IPS DF 4.7 (cell line): Measurements from ENCODE around the gene ALDH3B2.
"Not testable (repeated sequence)": the region's sequence is repeated elsewhere in the genome, so short reads cannot be mapped to it uniquely, and the experiment has no call there.

ENCODE experiments used
- DNase-seq: peaks from one replicate; pipeline ENCODE4 v3.0.0-alpha.2; 2013; ENCODE audit warnings: low spot score; ENCODE audit errors: extremely low read depth

The ALDH3B2 gene

DNA sequence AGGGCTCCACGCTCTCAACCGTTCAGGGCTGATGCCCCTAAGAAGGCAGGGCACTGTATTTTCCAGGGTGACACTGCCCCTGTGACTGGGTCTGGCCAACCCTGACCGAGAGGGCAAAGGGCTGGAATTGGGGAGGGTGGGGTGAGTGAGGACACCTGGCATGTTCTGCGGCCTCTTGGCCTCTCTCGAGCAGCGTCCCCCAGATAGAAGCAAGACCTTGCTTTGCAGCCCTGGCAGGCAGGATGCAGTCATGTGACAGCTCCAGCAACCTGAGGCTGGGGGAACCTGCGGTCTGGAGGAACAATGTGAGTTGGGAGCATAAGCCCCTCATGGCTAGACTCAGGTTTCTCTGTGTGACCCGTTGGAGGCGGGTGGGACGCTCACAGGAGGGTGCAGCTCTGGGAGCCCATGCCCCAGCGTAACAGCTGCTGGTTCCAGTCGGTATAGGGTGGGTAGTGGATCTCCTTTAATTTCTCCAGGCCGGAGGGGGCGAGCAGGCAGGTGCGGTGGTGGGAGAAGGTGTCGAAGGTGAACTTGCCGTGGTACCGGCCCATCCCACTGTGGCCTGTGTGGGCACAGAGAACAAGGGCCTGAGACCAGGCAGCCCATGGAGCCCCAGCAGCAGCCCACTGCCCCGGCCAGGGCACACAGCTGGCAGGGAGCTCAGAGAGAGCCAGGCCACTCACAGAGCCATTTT, 11.4 kb downstream of the ALDH3B2 start:
- DNase-seq, result no peak

DNA sequence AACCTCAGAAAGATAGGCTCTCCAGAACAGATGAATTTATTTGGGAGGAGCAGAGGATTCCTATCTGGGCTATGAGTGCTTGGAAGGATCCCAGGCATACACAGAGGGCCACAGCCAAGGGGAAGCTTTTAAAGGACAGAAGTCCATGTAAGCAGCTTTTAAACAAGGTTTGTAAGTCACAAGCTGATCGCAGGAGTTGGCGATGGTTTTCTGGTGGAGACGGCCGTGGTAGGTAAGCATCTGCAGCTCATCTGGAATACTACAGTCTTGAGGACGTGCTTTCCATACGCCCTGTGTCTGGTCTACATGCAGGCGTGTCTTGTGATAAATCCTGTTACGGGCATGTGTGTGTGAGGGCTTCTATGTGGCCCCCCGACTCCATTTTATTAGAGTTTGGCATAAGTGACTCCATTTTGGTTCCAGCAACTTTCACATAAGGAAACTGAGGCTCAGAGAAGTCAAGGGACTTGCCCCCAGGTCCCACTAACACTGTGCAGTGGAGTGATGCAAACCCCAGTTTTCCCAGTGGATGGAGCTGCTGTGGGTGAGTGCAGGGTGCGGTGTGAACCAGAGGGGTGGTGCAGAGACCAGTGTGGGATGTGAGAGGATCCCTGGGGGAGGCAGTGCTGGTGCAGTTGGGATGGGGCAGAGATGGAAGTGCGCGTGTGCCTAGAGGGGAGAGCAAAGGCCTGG, 12.1 kb downstream of the ALDH3B2 start:
- no peak for DNase-seq

DNA sequence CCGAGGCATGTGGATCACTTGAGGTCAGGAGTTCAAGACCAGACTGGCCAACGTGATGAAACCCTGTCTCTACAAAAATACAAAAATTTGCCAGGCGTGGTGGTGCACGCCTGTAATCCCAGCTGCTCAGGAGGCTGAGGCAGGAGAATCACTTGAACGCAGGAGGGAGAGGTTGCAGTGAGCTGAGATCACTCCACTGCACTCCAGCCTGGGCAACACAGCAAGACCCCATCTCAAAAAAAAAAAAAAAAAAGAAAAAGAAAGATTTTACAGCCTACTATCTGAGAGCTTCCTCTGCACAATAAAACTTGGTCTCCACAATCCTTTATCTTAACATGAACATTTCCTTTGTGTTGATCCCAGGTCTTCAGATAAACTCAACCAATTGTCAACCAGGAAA, 13.7 kb downstream of the ALDH3B2 start:
- DNase-seq, result not testable (repeated sequence)

DNA sequence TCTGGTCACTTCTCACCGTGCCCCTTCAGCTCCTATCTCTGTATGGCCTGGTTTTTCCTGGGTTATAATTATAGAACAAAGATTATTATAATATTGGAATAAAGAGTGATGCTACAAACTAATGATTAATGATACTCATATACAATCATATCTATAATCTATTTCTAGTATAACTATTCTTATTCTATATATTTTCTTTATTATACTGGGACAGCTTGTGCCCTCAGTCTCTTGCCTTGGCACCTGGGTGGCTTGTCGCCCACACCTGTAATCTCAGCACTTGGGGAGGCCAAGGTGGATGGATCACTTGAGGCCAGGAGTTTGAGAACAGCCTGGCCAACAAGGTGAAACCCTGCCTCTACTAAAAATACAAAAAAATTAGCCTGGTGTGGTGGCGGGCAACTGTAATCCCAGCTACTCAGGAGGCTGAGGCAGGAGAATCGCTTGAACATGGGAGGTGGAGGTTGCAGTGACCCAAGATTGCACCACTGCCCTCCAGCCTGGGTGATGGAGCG, 14.7 kb downstream of the ALDH3B2 start:
- not testable (repeated sequence) for DNase-seq

DNA sequence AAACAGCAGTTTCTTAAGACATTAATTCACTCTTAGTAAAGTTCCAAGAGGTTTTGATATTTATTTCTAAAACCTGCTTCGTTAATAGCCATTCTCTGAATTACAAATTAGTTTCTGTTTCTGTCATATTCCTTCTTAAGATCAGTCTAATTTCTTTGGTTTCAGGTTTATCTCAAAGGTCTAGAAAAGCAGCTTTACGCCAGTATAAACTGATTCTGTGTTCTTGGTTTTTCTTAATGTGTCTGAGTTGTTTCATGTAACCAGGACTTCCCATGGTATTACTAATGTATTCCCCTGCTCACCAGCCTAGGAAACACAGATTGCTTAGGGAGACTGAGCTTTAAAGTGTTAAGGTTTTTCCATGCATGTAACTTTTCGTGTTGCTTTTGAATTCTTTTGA, 17.1 kb downstream of the ALDH3B2 start:
- no peak for DNase-seq

DNA sequence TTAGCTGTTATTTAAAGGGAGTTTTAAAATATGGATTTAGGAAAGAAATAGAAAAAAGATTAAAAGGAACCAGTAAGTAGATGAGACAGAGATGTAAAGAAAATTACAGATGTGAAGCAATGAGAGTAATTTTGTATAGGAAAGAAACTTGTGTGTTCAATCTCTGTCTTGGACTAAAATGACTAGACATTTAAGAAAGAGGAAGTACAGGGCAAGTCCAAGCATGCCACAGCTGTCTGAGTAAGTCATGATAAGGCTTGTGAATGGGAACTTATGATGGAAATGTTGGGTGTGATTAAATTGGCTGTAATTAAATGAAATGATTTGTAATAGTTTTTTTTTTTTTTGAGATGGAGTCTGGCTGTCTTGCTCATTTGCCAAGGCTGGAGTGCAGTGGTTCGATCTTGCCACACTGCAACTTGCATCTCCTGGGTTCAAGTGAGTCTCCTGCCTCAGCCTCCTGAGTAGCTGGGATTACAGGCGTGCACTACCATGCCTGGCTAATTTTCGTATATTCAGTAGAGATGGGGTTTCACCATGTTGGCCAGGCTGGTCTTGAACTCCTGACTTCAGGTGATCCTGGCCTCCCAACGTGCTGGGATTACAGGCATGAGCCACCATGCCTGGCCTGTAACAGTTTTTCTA, 18.0 kb downstream of the ALDH3B2 start:
- DNase-seq, result no peak

DNA sequence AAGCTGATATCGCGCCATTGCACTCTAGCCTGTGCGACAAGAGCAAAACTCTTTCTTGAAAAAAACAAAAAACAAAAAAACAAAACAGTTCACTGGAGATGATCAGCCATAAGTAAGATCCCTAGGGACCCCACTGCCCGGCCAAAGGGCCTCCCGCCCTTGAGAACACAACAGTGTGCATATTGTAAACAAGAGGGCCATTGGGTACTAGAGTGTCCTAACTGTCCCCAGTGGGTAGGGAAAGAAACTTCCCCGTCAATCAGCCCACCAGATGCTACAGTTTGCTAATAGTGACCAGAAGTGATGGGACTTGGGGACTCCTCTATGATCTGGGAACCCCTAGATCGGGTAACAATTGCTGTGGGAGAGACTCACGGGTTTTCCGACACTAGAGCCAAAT, 20.2 kb downstream of the ALDH3B2 start:
- DNase-seq, result no peak

DNA sequence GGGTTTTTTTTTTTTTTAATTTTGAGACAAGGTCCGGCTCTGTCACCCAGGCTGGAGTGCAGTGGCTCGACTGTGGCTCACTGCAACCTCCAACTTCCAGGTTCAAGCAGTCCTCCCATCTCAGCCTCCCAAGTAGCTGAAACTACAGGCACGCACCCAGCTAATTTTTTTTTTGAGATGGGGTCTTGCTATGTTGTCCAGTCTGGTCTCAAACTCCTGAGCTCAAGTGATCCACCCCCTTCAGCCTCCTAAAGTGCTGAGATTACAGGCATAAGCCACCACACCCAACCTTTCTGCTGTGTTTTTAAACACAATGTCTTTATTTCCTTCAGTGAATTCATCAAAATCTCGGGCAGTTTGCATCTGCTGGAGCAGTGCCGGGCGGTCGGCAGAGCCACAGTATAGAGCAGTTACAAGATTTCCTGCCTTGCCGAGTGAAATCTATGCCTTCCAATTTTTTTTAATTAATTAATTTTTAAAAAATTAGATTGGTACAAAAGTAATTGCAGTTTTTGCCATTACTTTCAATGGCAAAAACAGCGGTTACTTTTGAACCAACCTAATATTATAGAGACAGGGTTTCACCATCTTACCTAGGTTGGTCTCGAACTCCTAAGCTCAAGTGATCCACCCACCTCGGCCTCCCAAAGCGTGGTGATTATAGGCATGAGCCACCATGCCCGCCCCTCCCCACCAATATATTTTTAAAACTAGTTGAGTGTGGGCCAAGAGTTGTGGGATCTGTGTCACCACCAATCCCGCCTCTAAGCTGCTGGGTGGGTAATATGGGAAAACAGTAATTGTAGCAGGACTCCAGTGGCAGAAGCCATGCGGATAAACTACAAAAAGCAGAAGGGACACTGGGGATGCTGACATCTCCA, 21.2 kb downstream of the ALDH3B2 start:
- no peak for DNase-seq

DNA sequence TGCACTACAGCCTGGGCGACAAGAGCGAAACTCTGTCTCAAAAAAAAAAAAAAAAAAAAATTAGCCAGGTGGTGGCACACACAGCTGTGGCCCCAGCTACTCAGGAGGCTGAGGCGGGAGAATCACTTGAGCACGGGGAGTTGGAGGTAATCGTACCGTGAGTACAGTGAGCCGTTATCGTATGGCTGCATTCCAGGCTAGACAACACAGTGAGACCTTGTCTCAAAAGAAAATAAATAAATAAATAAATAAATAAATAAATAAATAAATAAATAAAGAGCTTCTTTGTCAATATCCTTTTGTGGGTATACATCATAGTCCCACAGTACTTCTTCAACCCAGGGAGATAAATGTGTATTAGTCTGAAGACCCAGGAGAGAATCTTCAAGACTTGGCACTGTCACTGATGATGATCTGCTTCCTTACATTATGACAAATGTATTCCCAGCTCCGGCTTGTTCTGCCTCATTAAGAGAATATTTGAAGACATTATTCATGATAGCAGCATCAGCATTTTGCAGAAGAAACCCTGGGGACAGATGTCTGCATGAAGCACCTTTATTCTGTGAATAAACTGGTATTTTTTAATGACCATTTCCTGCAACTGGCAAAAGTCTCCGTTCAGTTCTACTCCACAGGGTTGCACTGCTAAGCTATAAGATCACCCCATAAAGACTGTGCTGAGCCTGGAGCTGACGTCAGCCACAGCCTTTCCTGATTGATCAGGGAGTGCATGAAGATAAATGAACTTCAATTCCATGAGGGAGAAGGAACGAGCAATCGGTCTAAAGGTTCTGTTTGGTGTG, 22.2 kb downstream of the ALDH3B2 start:
- DNase-seq, result no peak

DNA sequence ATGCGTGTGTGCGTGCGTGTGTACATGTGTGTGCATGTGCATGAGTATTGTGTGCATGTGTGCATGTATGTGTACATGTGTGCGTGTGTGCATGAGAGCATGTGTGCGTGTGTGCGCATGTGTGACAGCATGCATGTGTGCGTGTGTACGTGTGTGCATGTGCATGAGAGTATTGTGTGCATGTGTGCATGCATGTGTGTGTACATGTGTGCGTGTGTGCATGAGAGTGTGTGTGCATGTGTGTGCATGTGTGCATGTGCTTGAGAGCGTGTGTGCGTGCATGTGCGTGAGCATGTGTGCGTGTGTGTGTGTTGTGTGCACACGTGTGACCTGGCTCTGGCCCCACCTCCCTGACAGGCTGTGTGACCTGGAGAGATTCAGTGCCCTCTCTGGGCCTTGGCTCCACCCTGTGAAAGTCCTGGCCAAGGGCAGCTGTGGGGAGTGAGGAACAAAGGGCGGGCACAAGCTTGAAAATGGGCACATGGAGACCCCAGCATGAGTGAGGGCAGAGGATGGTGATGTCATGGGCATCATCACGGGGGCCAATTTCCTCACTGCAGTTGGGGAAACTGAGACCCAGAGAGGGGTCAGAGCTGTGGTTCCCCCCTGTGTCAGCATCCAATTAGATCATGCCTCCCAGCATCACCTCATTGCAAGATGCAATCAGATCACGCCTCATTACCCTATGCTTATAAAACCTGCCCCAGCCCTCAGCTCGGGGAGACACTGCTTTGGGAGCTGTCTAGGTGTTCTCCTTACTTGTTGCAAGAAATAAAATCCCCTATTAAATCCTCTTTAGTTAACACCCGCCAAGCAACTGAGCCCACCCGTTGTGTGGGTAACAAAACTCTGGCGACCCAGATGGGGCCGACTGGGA, 24.6 kb downstream of the ALDH3B2 start:
- no peak for DNase-seq

DNA sequence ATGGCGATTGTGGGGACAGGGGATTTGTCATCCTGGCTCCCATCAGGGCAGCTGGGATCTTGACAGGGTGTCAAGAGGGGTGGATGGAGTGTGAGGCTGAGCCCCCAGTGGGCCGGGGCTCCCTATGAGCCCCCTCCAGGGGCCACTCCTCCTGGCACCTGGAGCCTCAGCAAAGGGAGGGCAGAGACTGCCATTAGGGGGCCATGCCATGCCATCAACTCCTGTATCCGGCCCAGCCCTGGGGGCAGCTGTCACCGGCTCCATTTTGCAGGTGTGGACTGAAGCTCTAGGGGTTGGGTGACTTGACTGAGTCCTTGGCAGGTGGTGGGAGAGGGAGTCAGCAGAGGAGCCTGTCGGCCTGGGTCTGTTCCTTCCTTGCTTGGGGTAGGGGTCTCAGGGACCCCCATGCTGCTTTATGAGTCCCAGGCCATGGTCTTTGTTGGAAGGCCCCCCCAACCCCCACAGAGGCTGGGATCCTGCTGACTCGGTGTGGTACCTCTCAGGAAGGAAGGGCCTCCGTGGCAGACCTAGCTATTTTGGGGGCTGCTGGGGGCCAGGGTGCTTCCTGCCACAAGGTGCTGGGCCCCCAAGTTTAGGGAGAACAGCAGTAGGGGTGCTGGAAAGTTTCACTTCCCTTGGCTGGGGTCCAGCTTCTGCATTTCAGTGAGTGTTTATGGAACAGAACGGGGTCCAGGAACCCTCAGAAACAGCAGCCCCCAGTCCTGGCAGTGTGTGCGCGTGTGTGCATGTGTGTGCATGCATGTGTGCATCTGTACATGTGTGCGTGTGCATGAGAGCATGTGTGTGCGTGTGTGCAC, 25.4 kb downstream of the ALDH3B2 start:
- no peak for DNase-seq

DNA sequence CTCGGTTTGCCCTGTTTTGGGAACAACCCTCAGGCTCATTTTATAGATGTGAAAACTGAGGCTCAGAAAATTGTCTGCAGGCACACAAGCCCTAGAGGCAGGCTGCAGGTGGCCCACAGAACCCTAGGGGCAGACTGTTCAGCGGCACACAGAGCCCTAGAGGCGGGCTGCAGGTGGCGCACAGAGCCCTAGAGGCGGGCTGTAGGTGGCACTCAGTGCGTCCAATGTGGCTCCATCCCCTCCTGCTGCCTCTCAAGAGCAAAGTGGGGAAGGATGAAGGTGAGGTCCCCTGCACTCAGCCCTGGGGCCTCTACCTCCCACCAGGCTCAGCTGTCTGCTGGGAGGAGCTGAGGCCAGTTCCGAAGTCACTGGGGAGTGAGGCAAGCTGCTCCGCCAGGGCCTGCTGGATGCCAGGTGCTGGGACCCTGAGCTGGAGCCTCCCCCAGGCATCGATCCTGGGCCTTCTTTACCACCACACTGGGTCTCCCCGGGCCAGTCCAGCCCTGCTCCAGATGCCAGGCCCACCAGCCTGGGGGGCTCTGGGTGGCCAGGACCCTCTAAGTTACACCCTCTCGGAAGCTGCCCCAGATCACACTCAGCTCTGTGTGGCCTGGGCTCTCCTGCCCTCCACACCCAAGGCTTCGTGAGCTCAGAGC, 26.2 kb downstream of the ALDH3B2 start:
- no peak for DNase-seq

DNA sequence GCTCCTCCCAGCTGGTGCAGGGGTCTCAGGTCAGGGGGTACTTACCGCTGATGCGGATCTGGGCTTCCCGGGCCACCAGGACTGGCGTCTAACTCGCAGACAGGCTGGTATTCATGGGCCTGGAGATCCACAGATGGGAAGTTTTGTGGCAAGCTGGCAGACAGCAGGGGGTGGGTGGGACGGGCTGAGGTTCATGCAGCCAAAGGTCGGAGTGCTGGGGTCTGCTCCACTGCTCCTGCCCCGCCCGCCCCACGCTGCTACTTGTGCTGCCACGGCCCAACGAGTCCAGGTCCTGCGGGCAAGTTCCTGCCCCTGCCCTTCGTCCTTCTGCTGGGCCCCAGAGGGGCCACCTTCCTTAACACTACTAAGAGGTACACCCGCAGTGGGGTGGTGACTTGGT, 27.0 kb downstream of the ALDH3B2 start:
- DNase-seq, result no peak

DNA sequence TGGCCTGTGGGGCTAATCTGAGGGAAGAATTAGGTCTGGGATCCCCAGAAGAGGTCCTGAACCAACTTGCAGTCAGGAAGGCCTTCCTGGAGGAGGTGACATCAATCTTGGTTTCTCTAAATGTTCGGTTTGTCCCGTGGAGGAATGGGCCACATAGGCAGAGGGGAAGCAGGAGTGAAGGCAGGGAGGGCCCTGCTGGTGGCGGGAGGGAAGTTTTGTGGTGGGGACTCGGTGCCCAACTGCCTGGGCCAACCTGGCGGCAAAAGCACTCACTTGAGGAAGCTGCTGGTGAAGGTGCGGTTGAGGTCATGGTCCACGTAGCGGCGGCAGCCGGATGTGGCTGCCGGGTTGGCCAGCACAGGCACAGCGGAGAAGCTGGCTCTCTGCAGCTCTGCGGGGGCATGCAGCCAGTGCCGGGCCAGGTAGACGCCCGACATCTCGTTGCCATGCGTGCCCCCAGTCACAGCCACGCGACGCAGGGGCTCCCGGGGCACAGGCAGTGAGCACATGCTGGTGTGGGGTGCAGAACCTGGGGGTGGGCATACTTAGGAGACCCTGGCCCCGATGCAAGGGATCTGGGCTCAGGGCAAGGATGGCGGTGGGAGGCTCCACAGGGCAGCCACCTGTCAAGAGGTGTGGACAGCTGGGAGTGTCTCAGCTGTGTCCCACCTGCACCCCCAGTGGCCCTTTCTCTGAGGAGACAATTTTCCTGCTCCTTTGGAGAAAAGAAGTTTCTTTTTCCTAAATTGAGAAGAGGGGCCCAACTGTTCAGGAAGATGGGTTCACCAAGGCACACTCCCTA, 27.7 kb downstream of the ALDH3B2 start:
- DNase-seq, result no peak

DNA sequence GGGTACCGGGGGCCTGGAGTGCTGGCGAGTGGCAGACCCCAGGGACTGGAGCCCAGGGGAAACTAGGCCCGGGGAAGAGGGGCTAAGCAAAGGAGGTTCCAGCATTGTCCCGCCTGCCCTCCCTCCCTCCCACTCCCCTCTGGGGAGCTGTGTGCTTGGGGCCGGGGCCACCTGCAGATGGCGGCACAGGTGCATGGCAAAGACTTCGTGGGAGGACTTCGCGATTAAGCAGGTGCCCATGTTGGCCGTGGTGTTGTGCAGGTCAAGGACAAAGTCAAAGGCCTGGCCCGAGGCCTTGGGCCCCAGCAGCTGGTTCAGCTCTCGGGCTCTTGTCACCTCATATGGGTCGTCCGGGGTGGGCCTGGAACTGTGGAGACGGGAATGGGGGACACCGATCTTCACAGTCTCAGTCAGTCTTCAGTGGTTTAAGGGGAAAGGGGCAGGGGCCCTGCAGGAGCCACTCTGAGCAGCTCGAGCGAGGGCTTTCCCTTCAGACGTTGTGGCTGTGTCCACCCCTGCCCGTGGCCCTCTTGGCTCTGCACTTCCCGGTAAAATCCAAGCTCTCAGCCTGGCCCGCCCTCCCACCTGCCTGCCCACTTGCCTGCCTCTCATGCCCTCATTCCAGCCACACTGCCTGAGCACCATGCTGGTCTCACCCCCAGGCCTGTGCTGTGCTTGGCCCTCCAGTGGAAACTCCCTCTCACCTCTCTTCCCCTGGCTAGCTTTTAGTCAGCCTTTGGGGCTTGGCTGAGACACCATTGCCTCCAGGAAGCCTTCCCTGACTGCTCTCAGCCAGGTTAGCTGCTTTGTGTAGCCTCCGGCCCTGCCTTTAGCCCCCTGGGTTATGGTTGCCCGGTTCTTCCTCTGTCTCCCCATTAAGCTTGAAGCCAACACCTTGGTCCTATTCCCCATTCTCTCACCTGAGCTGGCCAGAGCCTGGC, 28.6 kb downstream of the ALDH3B2 start:
- no peak for DNase-seq
